K562 treated with DMSO at 1 percent for 48 hours (cell line): ENCODE measurements around the gene CCHCR1. TPM values are rescaled to one million over a fixed set of nuclear protein-coding genes. Genes with fewer than 3 reads are reported as not detected.

Experiments
- total RNA-seq: library from RNA; unstranded; fragments of 300-600 nt; gene quantifications from 2 replicates; pipeline ENCODE4 v1.2.3, GENCODE V29; 2022; ENCODE audit warnings: low replicate concordance; ENCODE audit errors: extremely low read depth

The CCHCR1 gene
- total RNA-seq = not detected in 2 replicates

GRCh38 chr6:31157513-31158139, at the start of gene CCHCR1:
Gene CCHCR1 (minus strand): TSS chr6:31157802. CDS start chr6:31157600, 202 bp downstream.

GRCh38 chr6:31170600-31170881, 12.9 kb upstream of the CCHCR1 start, which contains the start of gene POU5F1:
Gene POU5F1 (minus strand): TSS chr6:31170682. CDS start chr6:31170620, 62 bp downstream.

GRCh38 chr6:31158140-31158862, 699 bp upstream of the CCHCR1 start, which contains the start of gene TCF19:
Gene TCF19 (plus strand): TSS chr6:31158589. CDS start chr6:31159470, 881 bp downstream.

GRCh38 chr6:31138982-31139381, 18.6 kb downstream of the CCHCR1 start, which contains the start of gene PSORS1C2:
Gene PSORS1C2 (minus strand): TSS chr6:31139066. CDS start chr6:31139026, 40 bp downstream.

GRCh38 chr6:31120151-31120915, 37.3 kb downstream of the CCHCR1 start, which contains the start of gene CDSN:
Gene CDSN (minus strand): TSS chr6:31120446. CDS start chr6:31120419, 27 bp downstream.

GRCh38 chr6:31114541-31114878, 43.1 kb downstream of the CCHCR1 start, which contains the start of gene PSORS1C1:
Gene PSORS1C1 (plus strand): TSS chr6:31114800. CDS start chr6:31129633, 14,833 bp downstream.

GRCh38 chr6:31112478-31112877, 45.1 kb downstream of the CCHCR1 start, which contains the start of gene C6orf15:
Gene C6orf15 (minus strand): TSS chr6:31112575. CDS start chr6:31112555, 20 bp downstream.

Other genes with a start within 250 kb of the CCHCR1 start
- gene GTF2H4, start 249.6 kb downstream of the CCHCR1 start, total RNA-seq = not detected in 2 replicates
- 1,268 TPM in 1 of 2 replicates, not detected in the other for gene VARS2, start 243.6 kb downstream of the CCHCR1 start, total RNA-seq
- gene SFTA2, start 225.6 kb downstream of the CCHCR1 start, total RNA-seq = not detected in 2 replicates
- not detected in 2 replicates for gene MUCL3, start 216.8 kb downstream of the CCHCR1 start, total RNA-seq
- not detected in 2 replicates for gene MUC21, start 174.1 kb downstream of the CCHCR1 start, total RNA-seq
- not detected in 2 replicates for gene MUC22, start 147.3 kb downstream of the CCHCR1 start, total RNA-seq
- not detected in 2 replicates for gene C6orf15, start 45.2 kb downstream of the CCHCR1 start, total RNA-seq
- not detected in 2 replicates for gene PSORS1C1, start 43.0 kb downstream of the CCHCR1 start, total RNA-seq
- not detected in 2 replicates for gene CDSN, start 37.4 kb downstream of the CCHCR1 start, total RNA-seq
- gene PSORS1C2, start 18.7 kb downstream of the CCHCR1 start, total RNA-seq = not detected in 2 replicates
- gene TCF19, start 787 bp upstream of the CCHCR1 start, total RNA-seq = not detected in 2 replicates
- not detected in 2 replicates for gene POU5F1, start 12.9 kb upstream of the CCHCR1 start, total RNA-seq
- not detected in 2 replicates for gene HLA-C, start 114.3 kb upstream of the CCHCR1 start, total RNA-seq
- gene HLA-B, start 199.4 kb upstream of the CCHCR1 start, total RNA-seq = not detected in 2 replicates
- not detected in 2 replicates for gene MICA, start 245.8 kb upstream of the CCHCR1 start, total RNA-seq